Stomach (tissue), 4 donors: ENCODE measurements around the gene NRN1L.

Experiments used
- CTCF ChIP-seq, 7 experiments: fragments of 450-650 bp in 4 of 7; fragments of 200-600 bp in 3 of 7; sonication (generic) in 3 of 7; IDR thresholded peaks; one replicate each; pipeline ENCODE4 v1.5.1; 2016 to 2019; ENCODE audit warnings: antibody characterized with exemption in 7 of 7, control low read depth in 2 of 7, mild to moderate bottlenecking in 1 of 7
- EP300 ChIP-seq: sonication (generic); formaldehyde crosslinking; IDR thresholded peaks from one replicate; pipeline ENCODE4 v1.6.1; 2017; ENCODE audit warnings: antibody characterized with exemption
- POLR2A ChIP-seq, 4 donors: fragments of 450-650 bp; IDR thresholded peaks; one replicate each; pipeline ENCODE4 v1.6.1; 2016; ENCODE audit warnings: antibody characterized with exemption in 4 of 4, control low read depth in 2 of 4, mild to moderate bottlenecking in 1 of 4, moderate library complexity in 1 of 4
- POLR2AphosphoS5 ChIP-seq, 3 donors: sonication (generic); formaldehyde crosslinking; IDR thresholded peaks; one replicate each; pipeline ENCODE4 v1.6.1; 2016; ENCODE audit warnings: antibody characterized with exemption in 3 of 3

GRCh38 chr16:67841198-67841815 is 43.4 kb upstream of the NRN1L start:
- no peak for TF ChIP-seq CTCF (IDR thresholded peaks at IDR 0.05)
- TF ChIP-seq POLR2A (IDR thresholded peaks at IDR 0.05) = no peak
- no peak for TF ChIP-seq EP300
- TF ChIP-seq POLR2AphosphoS5 (IDR thresholded peaks at IDR 0.05) = no peak
